HG03565 (cell line): Measurements from ENCODE around the gene ELOA.
A peak's percentile ranks its signal among the peaks of the same experiment; 100 is the strongest.
"Not testable (repeated sequence)": the region's sequence is repeated elsewhere in the genome, so short reads cannot be mapped to it uniquely, and the experiment has no call there.

Source experiments
- ATAC-seq: cut with Tn5 transposase; IDR thresholded peaks from one replicate; pipeline ENCODE4 v1.9.1; 2021; ENCODE audit warnings: mild to moderate bottlenecking, moderate library complexity; ENCODE audit not compliant: unreplicated experiment

ELOA gene

GRCh38 chr1:23732363-23733224 lies 10.7 kb upstream of the ELOA start:
- no peak for ATAC-seq

GRCh38 chr1:23733281-23733680 lies 10.0 kb upstream of the ELOA start:
- ATAC-seq, result not testable (repeated sequence)

GRCh38 chr1:23736437-23737134 lies 6.7 kb upstream of the ELOA start:
- ATAC-seq, result no peak

GRCh38 chr1:23741609-23742008 lies 1.7 kb upstream of the ELOA start:
- ATAC-seq, result no peak

- peak; percentile 11 for ATAC-seq
Observed at GRCh38 chr1:23742670-23743286, 493 bp upstream of the ELOA start.

GRCh38 chr1:23745515-23745914 lies 2.2 kb downstream of the ELOA start:
- ATAC-seq, result no peak

- ATAC-seq, result no peak
Observed at GRCh38 chr1:23748016-23748415, 4.7 kb downstream of the ELOA start.

- ATAC-seq, result peak; percentile 41
Observed at GRCh38 chr1:23751050-23751814, 8.0 kb downstream of the ELOA start.

- no peak for ATAC-seq
Observed at GRCh38 chr1:23751815-23752200, 8.5 kb downstream of the ELOA start.

- ATAC-seq, result no peak
Observed at GRCh38 chr1:23752909-23753308, 9.6 kb downstream of the ELOA start.

GRCh38 chr1:23756676-23757075 lies 13.4 kb downstream of the ELOA start:
- no peak for ATAC-seq

GRCh38 chr1:23757812-23758211 lies 14.5 kb downstream of the ELOA start:
- no peak for ATAC-seq

GRCh38 chr1:23759277-23759676 lies 16.0 kb downstream of the ELOA start:
- ATAC-seq, result no peak

GRCh38 chr1:23763041-23763577 lies 19.8 kb downstream of the ELOA start:
- ATAC-seq, result no peak

GRCh38 chr1:23768733-23769132 lies 25.5 kb downstream of the ELOA start:
- no peak for ATAC-seq

- no peak for ATAC-seq
Observed at GRCh38 chr1:23772049-23772853, 29.0 kb downstream of the ELOA start.

GRCh38 chr1:23772854-23773242 lies 29.6 kb downstream of the ELOA start:
- ATAC-seq, result no peak

- no peak for ATAC-seq
Observed at GRCh38 chr1:23774174-23774880, 31.1 kb downstream of the ELOA start.

GRCh38 chr1:23776217-23776616 lies 32.9 kb downstream of the ELOA start:
- no peak for ATAC-seq
